ENCODE measurements around the gene USH2A. TPM values are rescaled to one million over a fixed set of nuclear protein-coding genes. Genes with fewer than 3 reads are reported as not detected.

Gene USH2A
- total RNA-seq, 4 donors from 2014 or later: 0.39 TPM; not detected in 3

GRCh38 chr1:215844266-215844665, 579.0 kb downstream of the USH2A start:
- Histone ChIP-seq H3K27ac (no peak overlapping the region), H3K36me3 (no peaks in the 10 kb centered on the region), H3K4me1 (no peaks in the 10 kb centered on the region), H3K27me3 (no peaks in the 10 kb centered on the region), H3K9me3 (peaks cover 0 to 15% (median 0%) of the 10 kb centered on the region in 3 donors), H3K4me3 (no peak overlapping the region)
- 47 to 58% methylated on average over 4 of the region's 4 CpGs for WGBS, 2 donors (ENCODE audit: low coverage in 1 of 2)
- ATAC-seq: no peak
- TF ChIP-seq, protein P1, sequence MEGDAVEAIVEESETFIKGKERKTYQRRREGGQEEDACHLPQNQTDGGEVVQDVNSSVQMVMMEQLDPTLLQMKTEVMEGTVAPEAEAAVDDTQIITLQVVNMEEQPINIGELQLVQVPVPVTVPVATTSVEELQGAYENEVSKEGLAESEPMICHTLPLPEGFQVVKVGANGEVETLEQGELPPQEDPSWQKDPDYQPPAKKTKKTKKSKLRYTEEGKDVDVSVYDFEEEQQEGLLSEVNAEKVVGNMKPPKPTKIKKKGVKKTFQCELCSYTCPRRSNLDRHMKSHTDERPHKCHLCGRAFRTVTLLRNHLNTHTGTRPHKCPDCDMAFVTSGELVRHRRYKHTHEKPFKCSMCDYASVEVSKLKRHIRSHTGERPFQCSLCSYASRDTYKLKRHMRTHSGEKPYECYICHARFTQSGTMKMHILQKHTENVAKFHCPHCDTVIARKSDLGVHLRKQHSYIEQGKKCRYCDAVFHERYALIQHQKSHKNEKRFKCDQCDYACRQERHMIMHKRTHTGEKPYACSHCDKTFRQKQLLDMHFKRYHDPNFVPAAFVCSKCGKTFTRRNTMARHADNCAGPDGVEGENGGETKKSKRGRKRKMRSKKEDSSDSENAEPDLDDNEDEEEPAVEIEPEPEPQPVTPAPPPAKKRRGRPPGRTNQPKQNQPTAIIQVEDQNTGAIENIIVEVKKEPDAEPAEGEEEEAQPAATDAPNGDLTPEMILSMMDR (IDR thresholded peaks at IDR 0.05): no peak
- TF ChIP-seq POLR2AphosphoS5 (IDR thresholded peaks at IDR 0.05) (no peak), POLR2A (IDR thresholded peaks at IDR 0.05) (no peak), EP300 (IDR thresholded peaks at IDR 0.05) (no peak)

- no peak for ATAC-seq
- no peaks in the 10 kb centered on the region for H3K4me1 ChIP-seq
- H3K4me3 ChIP-seq: no peak overlapping the region
- peaks cover 0 to 15% (median 0%) of the 10 kb centered on the region in 3 donors for H3K9me3 ChIP-seq
- H3K36me3 ChIP-seq: no peaks in the 10 kb centered on the region
- 87 to 88% methylated on average over 3 of the region's 3 CpGs for WGBS, 2 donors (ENCODE audit: low coverage in 1 of 2)
- H3K27ac ChIP-seq: no peak overlapping the region
- H3K27me3 ChIP-seq: no peaks in the 10 kb centered on the region
- no peak for TF ChIP-seq EP300 (IDR thresholded peaks at IDR 0.05)
- TF ChIP-seq, protein P1 (IDR thresholded peaks at IDR 0.05): no peak
- no peak for TF ChIP-seq POLR2A (IDR thresholded peaks at IDR 0.05)
- no peak for TF ChIP-seq POLR2AphosphoS5 (IDR thresholded peaks at IDR 0.05)
These were observed 580.3 kb downstream of the USH2A start for GRCh38 chr1:215842905-215843304.

- H3K4me1 ChIP-seq: no peaks in the 10 kb centered on the region
- no peak for TF ChIP-seq POLR2AphosphoS5 (IDR thresholded peaks at IDR 0.05)
- TF ChIP-seq, protein P1 (IDR thresholded peaks at IDR 0.05): no peak
- TF ChIP-seq POLR2A (IDR thresholded peaks at IDR 0.05): no peak
- no peak for TF ChIP-seq EP300 (IDR thresholded peaks at IDR 0.05)
- no peaks in the 10 kb centered on the region for H3K27me3 ChIP-seq
- H3K27ac ChIP-seq: no peak overlapping the region
- H3K4me3 ChIP-seq: no peak overlapping the region
- no peaks in the 10 kb centered on the region for H3K36me3 ChIP-seq
- WGBS, 2 donors (ENCODE audit: low coverage in 1 of 2): 50 to 60% methylated on average over 2 of the region's 2 CpGs
- no peak for ATAC-seq
- H3K9me3 ChIP-seq: peaks cover 0 to 18% (median 0%) of the 10 kb centered on the region in 3 donors
These were observed 587.3 kb downstream of the USH2A start for GRCh38 chr1:215835951-215836350.

DNA sequence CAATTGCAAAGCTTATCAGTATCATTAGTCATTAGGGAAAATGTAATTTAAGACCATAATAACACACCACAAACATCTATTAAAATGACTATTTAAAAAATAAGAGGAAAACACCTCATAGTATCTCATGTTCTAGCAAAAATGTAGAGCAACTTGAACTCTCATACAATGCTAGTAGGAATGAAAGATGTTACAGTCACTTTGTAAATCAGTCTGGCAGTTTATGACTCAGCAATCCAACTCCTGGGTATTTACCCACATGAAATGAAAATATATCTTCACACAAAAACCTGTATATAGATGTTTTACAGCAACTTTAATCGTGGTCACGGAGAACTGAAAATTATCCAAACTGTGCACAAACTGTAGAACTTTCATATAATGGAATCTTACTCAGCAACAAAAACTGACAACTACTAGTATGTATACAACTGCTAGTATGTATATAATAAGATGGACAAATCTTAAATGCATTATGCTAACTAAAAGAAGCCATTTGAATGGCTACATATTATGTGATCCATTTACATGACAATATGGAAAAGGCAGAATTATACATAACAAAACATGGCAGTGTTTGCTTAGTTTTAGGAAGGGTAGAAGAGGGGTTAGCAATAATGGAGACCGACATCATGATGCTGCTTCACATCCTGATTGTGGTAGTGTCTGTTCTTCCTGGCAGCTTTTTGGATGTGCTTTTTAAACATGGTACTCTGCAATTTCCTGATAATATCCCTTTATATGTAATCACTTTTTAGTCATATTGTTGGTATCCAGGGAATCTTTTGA, 589.1 kb downstream of the USH2A start:
- Histone ChIP-seq H3K27me3 (no peaks in the 10 kb centered on the region), H3K9me3 (peaks cover 0 to 15% (median 0%) of the 10 kb centered on the region in 3 donors), H3K4me1 (no peaks in the 10 kb centered on the region), H3K36me3 (no peaks in the 10 kb centered on the region), H3K4me3 (no peak overlapping the region), H3K27ac (no peak overlapping the region)
- TF ChIP-seq POLR2AphosphoS5 (IDR thresholded peaks at IDR 0.05): no peak
- no peak for TF ChIP-seq POLR2A (IDR thresholded peaks at IDR 0.05)
- no peak for TF ChIP-seq EP300 (IDR thresholded peaks at IDR 0.05)
- TF ChIP-seq, protein P1 (IDR thresholded peaks at IDR 0.05): no peak
- ATAC-seq: no peak
- 93 to 96% methylated on average over 3 of the region's 3 CpGs for WGBS, 2 donors (ENCODE audit: low coverage in 1 of 2)

All from gastroesophageal sphincter (tissue), 4 donors.